ENCODE results near the gene NINJ1. TPM values are rescaled to one million over a fixed set of nuclear protein-coding genes. Genes with fewer than 3 reads are reported as not detected.

Gene NINJ1
- polyA plus RNA-seq, 1 experiment: 53.9 TPM

DNA sequence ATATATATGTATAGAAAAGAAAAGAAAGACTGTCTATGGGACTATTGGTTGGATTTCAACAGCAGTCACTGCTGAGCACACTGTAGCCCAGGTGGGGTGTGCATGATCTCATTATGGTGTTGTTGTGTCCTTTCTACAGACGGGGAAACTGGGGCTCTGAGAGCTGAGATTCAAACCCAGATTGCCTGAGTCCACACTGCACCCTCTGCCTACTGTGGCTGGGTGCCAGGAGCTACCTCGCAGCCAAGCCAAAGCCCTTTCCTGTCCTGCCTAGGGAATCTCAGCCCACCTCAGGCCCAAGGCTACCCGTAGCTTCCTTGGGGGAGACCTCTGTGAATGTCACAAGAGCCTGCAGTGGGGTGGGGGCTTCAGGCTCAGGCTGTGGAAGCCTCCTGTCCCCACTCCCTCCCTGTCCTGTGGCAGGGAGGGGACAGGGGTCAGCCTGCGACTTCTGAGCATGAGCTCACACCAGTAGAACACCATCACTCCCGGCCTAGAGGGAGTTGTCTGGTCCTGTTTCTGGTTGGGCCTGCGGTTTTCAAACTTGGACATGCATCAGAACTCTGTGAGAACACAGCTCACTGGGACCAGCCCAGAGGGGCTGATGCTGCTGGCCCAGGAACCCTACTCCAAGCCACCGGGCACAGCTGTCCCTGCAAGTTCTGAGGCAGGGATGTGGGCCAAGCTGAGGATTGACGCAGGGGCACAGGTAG, 7.9 kb upstream of the NINJ1 start:
- TF ChIP-seq, protein P1, sequence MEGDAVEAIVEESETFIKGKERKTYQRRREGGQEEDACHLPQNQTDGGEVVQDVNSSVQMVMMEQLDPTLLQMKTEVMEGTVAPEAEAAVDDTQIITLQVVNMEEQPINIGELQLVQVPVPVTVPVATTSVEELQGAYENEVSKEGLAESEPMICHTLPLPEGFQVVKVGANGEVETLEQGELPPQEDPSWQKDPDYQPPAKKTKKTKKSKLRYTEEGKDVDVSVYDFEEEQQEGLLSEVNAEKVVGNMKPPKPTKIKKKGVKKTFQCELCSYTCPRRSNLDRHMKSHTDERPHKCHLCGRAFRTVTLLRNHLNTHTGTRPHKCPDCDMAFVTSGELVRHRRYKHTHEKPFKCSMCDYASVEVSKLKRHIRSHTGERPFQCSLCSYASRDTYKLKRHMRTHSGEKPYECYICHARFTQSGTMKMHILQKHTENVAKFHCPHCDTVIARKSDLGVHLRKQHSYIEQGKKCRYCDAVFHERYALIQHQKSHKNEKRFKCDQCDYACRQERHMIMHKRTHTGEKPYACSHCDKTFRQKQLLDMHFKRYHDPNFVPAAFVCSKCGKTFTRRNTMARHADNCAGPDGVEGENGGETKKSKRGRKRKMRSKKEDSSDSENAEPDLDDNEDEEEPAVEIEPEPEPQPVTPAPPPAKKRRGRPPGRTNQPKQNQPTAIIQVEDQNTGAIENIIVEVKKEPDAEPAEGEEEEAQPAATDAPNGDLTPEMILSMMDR (IDR thresholded peaks at IDR 0.05; ENCODE audit: insufficient read depth, low read depth, low read length): no peak
- no peak overlapping the region for H3K4me3 ChIP-seq (ENCODE audit: low read depth, low read length)
- CTCF ChIA-PET: interaction anchor here (0.7 to 1.6 kb wide), 2 partner anchors 10 to 31 kb away, joined by 3 to 7 read pairs; no protein-coding TSS in a partner anchor
- POLR2A ChIA-PET: no interaction called here
- H3K36me3 ChIP-seq (ENCODE audit: control insufficient read depth, insufficient read depth, low read length): no peaks in the 10 kb centered on the region
- H3K27me3 ChIP-seq (ENCODE audit: control insufficient read depth, insufficient read depth, low read length): peaks cover 1% of the 10 kb centered on the region; the same call in 1 of the 2 replicates
- DNase-seq (ENCODE audit: low read depth): no peak

DNA sequence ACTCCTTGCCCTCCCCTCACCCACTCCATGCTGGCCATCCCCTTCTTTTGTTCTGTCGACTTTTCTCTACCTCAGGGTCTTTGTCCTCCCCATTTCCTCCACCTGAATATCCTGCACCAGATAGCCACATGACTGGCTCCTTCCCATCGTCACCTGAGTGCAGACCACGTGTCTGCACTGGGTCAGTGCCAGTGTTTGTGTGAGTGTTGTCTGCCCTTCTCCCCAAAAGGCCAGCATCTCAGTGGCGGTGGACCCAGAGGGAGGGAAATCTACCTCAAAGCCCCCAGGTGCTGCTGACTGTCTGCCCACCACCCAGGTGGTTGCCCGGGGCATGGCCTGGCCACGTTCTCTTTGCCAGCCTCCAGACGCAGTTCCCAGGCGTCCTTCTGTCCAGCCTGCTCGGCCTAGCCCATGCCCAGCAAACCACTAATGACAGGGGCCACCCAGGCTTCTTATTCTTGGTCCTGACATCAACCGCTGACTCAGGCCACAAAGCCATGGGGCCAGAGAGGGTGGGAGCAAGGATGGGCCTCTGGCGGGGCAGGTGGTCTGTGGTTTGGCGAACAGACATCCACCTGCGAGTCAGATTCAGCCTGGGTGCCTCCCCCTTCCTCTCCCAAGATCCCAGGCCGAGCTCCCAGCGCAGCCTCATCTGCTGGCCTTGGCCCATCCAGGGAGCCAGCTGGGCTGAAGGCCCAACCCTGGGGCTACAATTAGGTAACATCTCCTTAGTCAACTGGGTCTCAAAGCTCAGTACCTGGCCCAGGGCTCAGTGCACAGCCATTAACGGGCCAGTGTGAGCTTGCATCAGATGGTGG, 5.5 kb upstream of the NINJ1 start:
- TF ChIP-seq, protein P1 (IDR thresholded peaks at IDR 0.05; ENCODE audit: insufficient read depth, low read depth, low read length): no peak
- no peak for DNase-seq (ENCODE audit: low read depth)
- H3K4me3 ChIP-seq (ENCODE audit: low read depth, low read length): no peak overlapping the region

GRCh38 chr9:93138171-93138764, 4.2 kb upstream of the NINJ1 start:
- H3K27me3 ChIP-seq (ENCODE audit: control insufficient read depth, insufficient read depth, low read length): peaks cover 1% of the 10 kb centered on the region; the same call in 1 of the 2 replicates
- POLR2A ChIA-PET: no interaction called here
- H3K4me3 ChIP-seq (ENCODE audit: low read depth, low read length): no peak overlapping the region
- DNase-seq (ENCODE audit: low read depth): no peak
- no peaks in the 10 kb centered on the region for H3K36me3 ChIP-seq (ENCODE audit: control insufficient read depth, insufficient read depth, low read length)
- CTCF ChIA-PET: interaction anchor here (1.2 kb wide), 1 partner anchor 13 kb away, joined by 3 read pairs; no protein-coding TSS in a partner anchor
- TF ChIP-seq, protein P1 (IDR thresholded peaks at IDR 0.05; ENCODE audit: insufficient read depth, low read depth, low read length): no peak

More for the DNA sequence above, 5.5 kb upstream of the NINJ1 start:
- ChIA-PET CTCF (interaction anchor here (0.7 to 0.9 kb wide), 2 partner anchors 12 to 18 kb away, joined by 3 read pairs; no protein-coding TSS in a partner anchor), POLR2A (no interaction called here)
- Histone ChIP-seq H3K36me3 (ENCODE audit: control insufficient read depth, insufficient read depth, low read length) (no peaks in the 10 kb centered on the region), H3K27me3 (ENCODE audit: control insufficient read depth, insufficient read depth, low read length) (peaks cover 1% of the 10 kb centered on the region; the same call in 1 of the 2 replicates)

DNA sequence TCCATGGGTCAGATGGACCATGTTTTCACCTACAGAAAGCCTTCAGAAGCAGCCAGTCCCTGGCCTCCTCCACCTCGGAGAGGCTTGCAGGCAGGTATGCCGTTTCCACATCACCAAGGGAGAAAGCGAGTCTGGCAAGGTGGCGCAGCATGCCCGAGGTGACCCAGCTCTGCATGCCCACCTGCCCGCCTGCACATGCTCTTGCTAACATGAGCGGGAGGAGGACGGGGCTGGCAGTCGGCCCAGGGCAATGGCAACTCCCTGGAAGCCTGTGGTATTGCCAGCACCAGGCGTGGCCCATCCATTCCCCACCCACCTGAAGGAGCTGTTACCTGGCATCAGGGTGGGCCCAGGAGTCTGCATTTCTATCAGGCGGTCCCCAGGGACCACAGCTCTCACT, 3.3 kb upstream of the NINJ1 start:
- CTCF ChIA-PET: no interaction called here

More for the DNA sequence above, 3.3 kb upstream of the NINJ1 start:
- Histone ChIP-seq H3K27me3 (ENCODE audit: control insufficient read depth, insufficient read depth, low read length) (peaks cover 1% of the 10 kb centered on the region; the same call in 1 of the 2 replicates), H3K36me3 (ENCODE audit: control insufficient read depth, insufficient read depth, low read length) (no peaks in the 10 kb centered on the region), H3K4me3 (ENCODE audit: low read depth, low read length) (no peak overlapping the region)
- POLR2A ChIA-PET: no interaction called here
- DNase-seq (ENCODE audit: low read depth): no peak
- TF ChIP-seq, protein P1 (IDR thresholded peaks at IDR 0.05; ENCODE audit: insufficient read depth, low read depth, low read length): no peak
